ENCODE data around the gene RNF180.
"Not testable (repeated sequence)": the region's sequence is repeated elsewhere in the genome, so short reads cannot be mapped to it uniquely, and the experiment has no call there.

RNF180 gene

GRCh38 chr5:64285188-64286130 is 119.8 kb downstream of the RNF180 start:
- no peak for DNase-seq (ENCODE audit: low spot score)

- no peak for DNase-seq (ENCODE audit: low spot score)
These were observed 120.7 kb downstream of the RNF180 start for GRCh38 chr5:64286381-64286780.

- DNase-seq (ENCODE audit: low spot score) = not testable (repeated sequence)
These were observed 122.9 kb downstream of the RNF180 start for GRCh38 chr5:64288496-64288895.

GRCh38 chr5:64292611-64293215 is 127.1 kb downstream of the RNF180 start:
- no peak for DNase-seq (ENCODE audit: low spot score)

GRCh38 chr5:64295101-64295500 is 129.5 kb downstream of the RNF180 start:
- DNase-seq (ENCODE audit: low spot score) = no peak

GRCh38 chr5:64298586-64298985 is 132.9 kb downstream of the RNF180 start:
- DNase-seq (ENCODE audit: low spot score) = no peak

- DNase-seq (ENCODE audit: low spot score) = no peak
These were observed 134.2 kb downstream of the RNF180 start for GRCh38 chr5:64299805-64300204.

- DNase-seq (ENCODE audit: low spot score) = no peak
These were observed 135.9 kb downstream of the RNF180 start for GRCh38 chr5:64301566-64301965.

- no peak for DNase-seq (ENCODE audit: low spot score)
These were observed 142.5 kb downstream of the RNF180 start for GRCh38 chr5:64308135-64308534.

- no peak for DNase-seq (ENCODE audit: low spot score)
These were observed 146.8 kb downstream of the RNF180 start for GRCh38 chr5:64312491-64312890.

- DNase-seq (ENCODE audit: low spot score) = no peak
These were observed 150.1 kb downstream of the RNF180 start for GRCh38 chr5:64315778-64316177.

GRCh38 chr5:64318175-64318574 is 152.5 kb downstream of the RNF180 start:
- DNase-seq (ENCODE audit: low spot score) = no peak

GRCh38 chr5:64323591-64323990 is 157.9 kb downstream of the RNF180 start:
- DNase-seq (ENCODE audit: low spot score) = no peak

GRCh38 chr5:64330728-64331231 is 165.1 kb downstream of the RNF180 start:
- DNase-seq (ENCODE audit: low spot score) = no peak

GRCh38 chr5:64331597-64332277 is 166.1 kb downstream of the RNF180 start:
- no peak for DNase-seq (ENCODE audit: low spot score)

GRCh38 chr5:64333886-64334285 is 168.2 kb downstream of the RNF180 start:
- no peak for DNase-seq (ENCODE audit: low spot score)

GRCh38 chr5:64339769-64340168 is 174.1 kb downstream of the RNF180 start:
- no peak for DNase-seq (ENCODE audit: low spot score)

- DNase-seq (ENCODE audit: low spot score) = no peak
These were observed 174.7 kb downstream of the RNF180 start for GRCh38 chr5:64340293-64340692.

- no peak for DNase-seq (ENCODE audit: low spot score)
These were observed 175.7 kb downstream of the RNF180 start for GRCh38 chr5:64341340-64341739.

- DNase-seq (ENCODE audit: low spot score) = no peak
These were observed 178.9 kb downstream of the RNF180 start for GRCh38 chr5:64344501-64344900.

GRCh38 chr5:64347309-64347708 is 181.7 kb downstream of the RNF180 start:
- DNase-seq (ENCODE audit: low spot score) = no peak

GRCh38 chr5:64364426-64364825 is 198.8 kb downstream of the RNF180 start:
- DNase-seq (ENCODE audit: low spot score) = no peak

GRCh38 chr5:64384765-64385164 is 219.1 kb downstream of the RNF180 start:
- DNase-seq (ENCODE audit: low spot score) = no peak

Data from CD4-positive, alpha-beta T cell treated with Interleukin-15 for 4 hours (primary cell).